ES-I3 (cell line): ENCODE data around the gene DUOXA1.

Source experiments
- H3K36me3 ChIP-seq: 2 replicates; pipeline ENCODE4 v1.6.1; 2013; ENCODE audit warnings: mild to moderate bottlenecking, low read length, control low read depth, moderate library complexity; ENCODE audit not compliant: insufficient read depth
- H3K4me1 ChIP-seq: 2 replicates; pipeline ENCODE4 v1.6.1; 2013; ENCODE audit warnings: mild to moderate bottlenecking, control low read depth, low read length; ENCODE audit not compliant: insufficient read depth
- H3K9ac ChIP-seq: 2 replicates; pipeline ENCODE4 v1.6.1; 2013; ENCODE audit warnings: low read depth, mild to moderate bottlenecking, low read length, moderate library complexity
- H3K9me3 ChIP-seq: 2 replicates; pipeline ENCODE4 v1.6.1; 2013; ENCODE audit warnings: mild to moderate bottlenecking, low read length, moderate library complexity; ENCODE audit not compliant: control insufficient read depth, insufficient read depth

The DUOXA1 gene

GRCh38 chr15:45129651-45130129, at the start of gene DUOXA1, which contains the start of gene DUOX1:
DUOXA1 (minus strand) TSS chr15:45129879; CDS start chr15:45123014, 6,865 bp downstream.
DUOX1 (plus strand) TSS chr15:45129994; CDS start chr15:45131967, 1,973 bp downstream.
- peak within 1 kb of the TSS; percentile 57 for H3K9ac ChIP-seq

DNA sequence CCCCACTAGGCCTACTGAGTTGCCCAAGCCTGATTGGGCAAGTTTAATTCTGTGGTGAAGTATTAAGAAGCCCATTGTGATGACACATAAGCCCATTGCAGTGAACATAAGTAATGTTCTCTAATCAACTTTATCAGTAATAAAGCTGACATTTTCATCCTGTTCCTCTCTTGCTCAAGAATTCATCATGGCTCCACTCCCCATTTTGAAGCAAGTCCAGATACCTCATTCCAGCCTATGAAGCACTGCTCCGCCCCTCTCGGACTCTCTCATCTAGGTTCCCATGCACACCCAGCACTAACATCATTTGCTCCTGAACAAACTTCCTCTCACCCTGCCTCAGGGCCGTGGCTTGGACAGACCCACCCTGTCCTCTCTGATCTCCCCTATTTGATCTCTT, 47.6 kb upstream of the DUOXA1 start:
- no peak overlapping the region for H3K9ac ChIP-seq
- H3K4me1 ChIP-seq = peaks cover 9% of the 10 kb centered on the region; the same call in 1 of the 2 replicates
- no peaks in the 10 kb centered on the region for H3K9me3 ChIP-seq
- no peaks in the 10 kb centered on the region; the same call in 1 of the 2 replicates for H3K36me3 ChIP-seq

More at GRCh38 chr15:45129651-45130129, at the start of gene DUOXA1, which contains the start of gene DUOX1:
- no peaks in the 10 kb centered on the region for H3K36me3 ChIP-seq
- no peaks in the 10 kb centered on the region for H3K9me3 ChIP-seq
- no peaks in the 10 kb centered on the region for H3K4me1 ChIP-seq

DNA sequence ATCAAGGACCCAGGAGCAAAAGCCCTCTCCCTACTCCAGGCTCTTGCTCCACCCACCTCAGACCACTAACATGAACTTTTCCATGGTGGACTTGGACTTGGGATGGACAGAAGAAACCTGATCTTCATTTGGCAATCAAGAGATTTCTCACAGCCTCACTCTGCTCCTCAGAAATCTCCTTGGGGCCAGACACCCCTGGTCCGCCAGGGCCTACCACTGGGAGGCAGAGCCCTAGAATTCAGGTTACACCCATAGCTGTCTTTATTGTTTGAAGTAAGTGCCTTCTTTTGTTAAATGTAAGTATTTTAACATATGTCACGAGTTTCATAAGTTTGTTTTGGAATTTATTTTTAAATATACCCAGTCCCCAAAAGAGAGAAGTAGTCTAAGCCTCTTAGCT, 44.9 kb upstream of the DUOXA1 start:
- no peaks in the 10 kb centered on the region for H3K9me3 ChIP-seq
- H3K4me1 ChIP-seq = peaks cover 9% of the 10 kb centered on the region; the same call in 1 of the 2 replicates
- no peak overlapping the region for H3K9ac ChIP-seq
- no peaks in the 10 kb centered on the region; the same call in 1 of the 2 replicates for H3K36me3 ChIP-seq

GRCh38 chr15:45174069-45174468, 44.4 kb upstream of the DUOXA1 start:
- H3K36me3 ChIP-seq = no peaks in the 10 kb centered on the region; the same call in 1 of the 2 replicates

GRCh38 chr15:45171912-45172311, 42.2 kb upstream of the DUOXA1 start:
- Histone ChIP-seq H3K9ac (no peak overlapping the region), H3K4me1 (peaks cover 21% of the 10 kb centered on the region), H3K9me3 (no peaks in the 10 kb centered on the region), H3K36me3 (no peaks in the 10 kb centered on the region)

More at GRCh38 chr15:45174069-45174468, 44.4 kb upstream of the DUOXA1 start:
- no peaks in the 10 kb centered on the region for H3K9me3 ChIP-seq
- peaks cover 13% of the 10 kb centered on the region for H3K4me1 ChIP-seq
- H3K9ac ChIP-seq = no peak overlapping the region

DNA sequence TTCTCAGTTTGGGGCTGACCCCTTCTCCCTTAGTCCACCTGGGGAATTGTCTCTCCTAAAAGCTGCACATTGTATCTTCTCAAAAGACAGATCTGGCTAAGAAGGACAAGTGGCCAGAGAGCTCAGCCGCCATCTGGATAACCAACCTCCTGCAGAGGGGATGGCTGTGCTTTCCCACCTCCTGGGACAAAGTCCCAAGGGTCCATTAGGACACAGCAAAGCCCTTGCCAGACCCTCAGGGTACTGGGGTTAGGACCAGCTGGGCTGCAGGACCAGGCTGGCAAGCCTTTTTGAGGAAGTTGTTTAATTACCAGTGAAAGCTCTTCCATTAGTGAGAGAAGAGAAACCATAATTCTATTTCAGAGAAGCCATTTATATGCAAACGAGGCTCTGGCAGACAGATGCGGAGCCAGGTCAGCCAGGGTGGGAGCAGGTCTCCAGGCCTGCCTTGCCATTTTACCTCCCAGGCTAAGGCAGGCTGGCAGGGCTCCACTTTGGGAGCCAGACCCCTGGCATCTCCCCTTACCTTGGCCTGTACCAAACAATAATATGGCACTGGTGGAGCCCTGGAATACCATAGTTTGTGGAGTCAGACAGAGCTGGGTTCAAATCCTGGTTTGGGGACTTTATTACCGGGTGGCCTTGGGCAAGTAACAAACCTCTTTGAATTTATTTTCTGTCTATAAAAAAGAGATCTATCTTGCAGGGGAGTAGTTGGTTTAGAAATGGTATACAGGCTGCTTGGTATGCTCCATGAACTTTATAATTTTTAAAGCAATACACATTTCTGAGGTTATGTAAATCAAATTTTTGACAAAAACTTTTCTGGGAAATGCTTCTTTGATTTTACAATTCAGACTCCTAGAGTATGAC, 40.2 kb upstream of the DUOXA1 start:
- Histone ChIP-seq H3K9me3 (no peaks in the 10 kb centered on the region), H3K36me3 (no peaks in the 10 kb centered on the region), H3K4me1 (peaks cover 21% of the 10 kb centered on the region), H3K9ac (no peak overlapping the region)

- peaks cover 21% of the 10 kb centered on the region for H3K4me1 ChIP-seq
- no peak overlapping the region for H3K9ac ChIP-seq
- H3K9me3 ChIP-seq = no peaks in the 10 kb centered on the region
- H3K36me3 ChIP-seq = no peaks in the 10 kb centered on the region
Observed at GRCh38 chr15:45168751-45169551, 39.3 kb upstream of the DUOXA1 start.

DNA sequence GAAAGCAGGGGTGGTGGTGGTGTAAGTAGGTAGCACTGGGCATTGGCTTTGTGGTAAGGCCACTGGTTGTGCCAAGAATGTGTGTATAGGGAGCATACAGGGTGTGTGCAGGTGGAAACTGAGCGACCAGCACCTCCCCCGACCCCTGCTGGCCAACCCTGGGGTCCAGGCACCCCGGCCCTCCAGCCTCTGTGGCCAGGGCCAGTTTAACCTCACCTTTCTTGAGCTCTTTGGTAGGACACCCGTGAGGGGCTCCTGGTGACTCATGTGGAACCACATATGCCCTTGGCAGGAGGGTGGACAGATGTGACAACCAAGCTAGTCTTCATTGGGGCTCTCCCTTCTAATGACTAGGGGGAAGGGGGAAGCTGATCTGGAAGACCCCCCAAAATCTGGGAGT, 38.6 kb upstream of the DUOXA1 start:
- no peak overlapping the region for H3K9ac ChIP-seq
- H3K36me3 ChIP-seq = no peaks in the 10 kb centered on the region
- H3K4me1 ChIP-seq = peaks cover 21% of the 10 kb centered on the region
- H3K9me3 ChIP-seq = no peaks in the 10 kb centered on the region

GRCh38 chr15:45167631-45168205, 38.0 kb upstream of the DUOXA1 start:
- Histone ChIP-seq H3K36me3 (no peaks in the 10 kb centered on the region), H3K9ac (peak overlapping the region; percentile 68; the same call in 1 of the 2 replicates), H3K4me1 (peaks cover 24% of the 10 kb centered on the region), H3K9me3 (no peaks in the 10 kb centered on the region)

DNA sequence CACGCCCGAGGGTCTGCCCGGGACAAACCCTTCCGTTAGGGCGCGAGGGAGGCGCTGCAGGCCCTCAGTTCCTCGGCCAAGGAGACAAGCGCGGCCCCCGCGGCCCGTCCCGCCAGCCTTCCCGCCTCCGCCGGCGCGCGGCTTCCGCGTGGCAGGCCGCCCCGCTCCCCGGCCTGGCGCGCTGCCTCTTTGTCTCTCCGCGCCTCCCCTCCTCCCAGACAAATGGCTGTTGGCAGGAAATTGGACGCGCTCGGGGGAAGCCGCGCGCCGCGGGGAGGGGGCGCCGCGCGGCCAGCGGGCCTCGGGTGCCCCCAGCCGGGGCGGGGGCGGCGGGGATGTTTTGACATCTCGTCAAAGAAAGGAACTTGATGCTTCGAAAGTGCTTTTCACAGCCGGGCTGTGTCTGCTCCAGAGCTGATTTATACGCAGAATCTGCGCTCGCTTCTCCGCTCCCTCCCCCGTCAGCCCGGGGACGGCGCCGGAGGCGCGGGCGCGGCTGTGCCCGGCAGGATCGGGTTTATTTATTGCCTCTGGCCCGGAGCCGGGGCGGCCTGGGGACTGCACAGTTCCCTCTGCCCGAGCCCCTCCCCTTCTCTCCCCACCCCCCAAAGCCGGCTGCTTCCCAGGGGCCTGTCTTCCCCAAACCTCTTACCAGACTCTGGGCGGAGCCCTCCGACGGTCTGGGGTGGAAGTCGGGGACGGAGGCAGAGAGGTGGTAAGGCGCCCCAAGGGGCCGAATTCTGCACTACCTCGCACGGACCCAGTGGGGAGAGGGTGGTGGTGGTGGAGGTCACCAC, 37.4 kb upstream of the DUOXA1 start:
- no peaks in the 10 kb centered on the region for H3K36me3 ChIP-seq
- peaks cover 27% of the 10 kb centered on the region for H3K4me1 ChIP-seq
- peak overlapping the region; percentile 68 for H3K9ac ChIP-seq
- H3K9me3 ChIP-seq = no peaks in the 10 kb centered on the region

- Histone ChIP-seq H3K9me3 (no peaks in the 10 kb centered on the region), H3K36me3 (no peaks in the 10 kb centered on the region), H3K9ac (no peak overlapping the region), H3K4me1 (peaks cover 27% of the 10 kb centered on the region)
Observed at GRCh38 chr15:45165536-45165935, 35.9 kb upstream of the DUOXA1 start.

GRCh38 chr15:45164914-45165313, 35.2 kb upstream of the DUOXA1 start:
- no peak overlapping the region for H3K9ac ChIP-seq
- H3K4me1 ChIP-seq = peaks cover 21% of the 10 kb centered on the region
- H3K36me3 ChIP-seq = no peaks in the 10 kb centered on the region
- H3K9me3 ChIP-seq = no peaks in the 10 kb centered on the region

- H3K9ac ChIP-seq = no peak overlapping the region
- H3K9me3 ChIP-seq = no peaks in the 10 kb centered on the region
- peaks cover 9% of the 10 kb centered on the region; the same call in 1 of the 2 replicates for H3K4me1 ChIP-seq
- no peaks in the 10 kb centered on the region for H3K36me3 ChIP-seq
Observed at GRCh38 chr15:45163508-45163856, 33.8 kb upstream of the DUOXA1 start.
